ENCODE results near the gene KIAA1671.

GRCh38 chr22:25167082-25167481 lies 214.6 kb downstream of the KIAA1671 start:
- no peak for TF ChIP-seq CTCF (IDR thresholded peaks at IDR 0.05; ENCODE audit: insufficient read depth, low read length, poor library complexity, severe bottlenecking)
- TF ChIP-seq EZH2phosphoT487 (conservative IDR thresholded peaks at IDR 0.05; ENCODE audit: low read length): no peak

Data from SU-DHL-6 (cell line).